ENCODE results near the gene DAGLB.

GRCh38 chr7:6444516-6445269, 3.1 kb downstream of the DAGLB start:
- TF ChIP-seq CTCF (conservative IDR thresholded peaks at IDR 0.05) (no peak), ZFX (IDR thresholded peaks at IDR 0.05) (no peak)
